ENCODE measurements around the gene ACVR1. TPM values are rescaled to one million over a fixed set of nuclear protein-coding genes. Genes with fewer than 3 reads are reported as not detected.

Gene ACVR1
- total and polyA plus RNA-seq, 4 donors = 7.5 to 38.3 (median 23.4) TPM

GRCh38 chr2:157903626-157904025, 27.5 kb upstream of the ACVR1 start:
- no peaks in the 10 kb centered on the region for H3K36me3 ChIP-seq (ENCODE audit: control insufficient read depth in 4 of 4, insufficient read depth in 4 of 4, low read length in 4 of 4)
- no peaks in the 10 kb centered on the region for H3K27me3 ChIP-seq (ENCODE audit: control insufficient read depth in 3 of 3, insufficient read depth in 3 of 3, low read length in 2 of 3)
- no peak overlapping the region for H3K4me3 ChIP-seq
- DNase-seq (no peak), ATAC-seq (ENCODE audit: insufficient read depth, low FRiP score) (no peak)
- WGBS, 2 donors = 89 to 96% methylated on average over 5 of the region's 5 CpGs
- H3K9me3 ChIP-seq (ENCODE audit: control insufficient read depth in 4 of 4, insufficient read depth in 3 of 4, low read length in 3 of 4) = no peaks in the 10 kb centered on the region
- no peak overlapping the region for H3K27ac ChIP-seq (ENCODE audit: low read depth in 1 of 2, low read length in 1 of 2)
- no peaks in the 10 kb centered on the region for H3K4me1 ChIP-seq (ENCODE audit: control insufficient read depth in 5 of 5, insufficient read depth in 5 of 5, low read length in 5 of 5)
- TF ChIP-seq CTCF (IDR thresholded peaks at IDR 0.05; ENCODE audit: control extremely low read depth, extremely low read depth) = no peak
- H3K9ac ChIP-seq (ENCODE audit: insufficient read depth in 1 of 2, low read length in 2 of 2) = no peak overlapping the region

GRCh38 chr2:157903151-157903550, 27.0 kb upstream of the ACVR1 start:
- 84 to 92% methylated on average over 4 of the region's 4 CpGs for WGBS, 2 donors

GRCh38 chr2:157902692-157903091, 26.6 kb upstream of the ACVR1 start:
- H3K4me3 ChIP-seq = no peak overlapping the region
- H3K27me3 ChIP-seq (ENCODE audit: control insufficient read depth in 3 of 3, insufficient read depth in 3 of 3, low read length in 2 of 3) = no peaks in the 10 kb centered on the region
- no peaks in the 10 kb centered on the region for H3K36me3 ChIP-seq (ENCODE audit: control insufficient read depth in 4 of 4, insufficient read depth in 4 of 4, low read length in 4 of 4)
- no peaks in the 10 kb centered on the region for H3K4me1 ChIP-seq (ENCODE audit: control insufficient read depth in 5 of 5, insufficient read depth in 5 of 5, low read length in 5 of 5)
- H3K27ac ChIP-seq (ENCODE audit: low read depth in 1 of 2, low read length in 1 of 2) = no peak overlapping the region
- no peak overlapping the region for H3K9ac ChIP-seq (ENCODE audit: insufficient read depth in 1 of 2, low read length in 2 of 2)
- no peak for TF ChIP-seq CTCF (IDR thresholded peaks at IDR 0.05; ENCODE audit: control extremely low read depth, extremely low read depth)
- no peaks in the 10 kb centered on the region for H3K9me3 ChIP-seq (ENCODE audit: control insufficient read depth in 4 of 4, insufficient read depth in 3 of 4, low read length in 3 of 4)
- DNase-seq (no peak), ATAC-seq (ENCODE audit: insufficient read depth, low FRiP score) (no peak)
- WGBS, 2 donors = 53 to 78% methylated on average over 1 of the region's 1 CpG

More at GRCh38 chr2:157903151-157903550, 27.0 kb upstream of the ACVR1 start:
- H3K27ac ChIP-seq (ENCODE audit: low read depth in 1 of 2, low read length in 1 of 2) = no peak overlapping the region
- H3K4me3 ChIP-seq = no peak overlapping the region
- H3K36me3 ChIP-seq (ENCODE audit: control insufficient read depth in 4 of 4, insufficient read depth in 4 of 4, low read length in 4 of 4) = no peaks in the 10 kb centered on the region
- no peak for ATAC-seq (ENCODE audit: insufficient read depth, low FRiP score)
- no peaks in the 10 kb centered on the region for H3K4me1 ChIP-seq (ENCODE audit: control insufficient read depth in 5 of 5, insufficient read depth in 5 of 5, low read length in 5 of 5)
- H3K9me3 ChIP-seq (ENCODE audit: control insufficient read depth in 4 of 4, insufficient read depth in 3 of 4, low read length in 3 of 4) = no peaks in the 10 kb centered on the region
- TF ChIP-seq CTCF (IDR thresholded peaks at IDR 0.05; ENCODE audit: control extremely low read depth, extremely low read depth) = no peak
- DNase-seq = peak in 2 of 3 donors; percentile 11 to 30
- H3K9ac ChIP-seq (ENCODE audit: insufficient read depth in 1 of 2, low read length in 2 of 2) = no peak overlapping the region
- no peaks in the 10 kb centered on the region for H3K27me3 ChIP-seq (ENCODE audit: control insufficient read depth in 3 of 3, insufficient read depth in 3 of 3, low read length in 2 of 3)

- Histone ChIP-seq H3K4me1 (ENCODE audit: control insufficient read depth in 5 of 5, insufficient read depth in 5 of 5, low read length in 5 of 5) (no peaks in the 10 kb centered on the region), H3K27ac (ENCODE audit: low read depth in 1 of 2, low read length in 1 of 2) (no peak overlapping the region), H3K9ac (ENCODE audit: insufficient read depth in 1 of 2, low read length in 2 of 2) (no peak overlapping the region), H3K9me3 (ENCODE audit: control insufficient read depth in 4 of 4, insufficient read depth in 3 of 4, low read length in 3 of 4) (no peaks in the 10 kb centered on the region), H3K36me3 (ENCODE audit: control insufficient read depth in 4 of 4, insufficient read depth in 4 of 4, low read length in 4 of 4) (no peaks in the 10 kb centered on the region), H3K27me3 (ENCODE audit: control insufficient read depth in 3 of 3, insufficient read depth in 3 of 3, low read length in 2 of 3) (no peaks in the 10 kb centered on the region), H3K4me3 (no peak overlapping the region)
- WGBS, 2 donors = 61 to 68% methylated on average over 3 of the region's 3 CpGs
- no peak for DNase-seq
- no peak for TF ChIP-seq CTCF (IDR thresholded peaks at IDR 0.05; ENCODE audit: control extremely low read depth, extremely low read depth)
- ATAC-seq (ENCODE audit: insufficient read depth, low FRiP score) = no peak
Measured at GRCh38 chr2:157901325-157901724, 25.2 kb upstream of the ACVR1 start.

Data from lung (tissue), 12 donors.